DOHH2 (cell line): Measurements from ENCODE around the gene CD47.

Experiments
- EZH2phosphoT487 ChIP-seq: fragments of 200-600 bp; sonication (generic); IDR thresholded peaks from 2 replicates; pipeline ENCODE4 v1.6.1; 2017; ENCODE audit warnings: borderline replicate concordance, mild to moderate bottlenecking, antibody characterized with exemption, low read length, moderate library complexity, mixed read lengths
- TF ChIP-seq, protein P1 (sequence below): fragments of 200-600 bp; sonication (generic); IDR thresholded peaks from one replicate; pipeline ENCODE4 v1.5.1; 2014; ENCODE audit warnings: antibody characterized with exemption, mild to moderate bottlenecking, low read depth, low read length; ENCODE audit not compliant: poor library complexity, severe bottlenecking

DNA sequence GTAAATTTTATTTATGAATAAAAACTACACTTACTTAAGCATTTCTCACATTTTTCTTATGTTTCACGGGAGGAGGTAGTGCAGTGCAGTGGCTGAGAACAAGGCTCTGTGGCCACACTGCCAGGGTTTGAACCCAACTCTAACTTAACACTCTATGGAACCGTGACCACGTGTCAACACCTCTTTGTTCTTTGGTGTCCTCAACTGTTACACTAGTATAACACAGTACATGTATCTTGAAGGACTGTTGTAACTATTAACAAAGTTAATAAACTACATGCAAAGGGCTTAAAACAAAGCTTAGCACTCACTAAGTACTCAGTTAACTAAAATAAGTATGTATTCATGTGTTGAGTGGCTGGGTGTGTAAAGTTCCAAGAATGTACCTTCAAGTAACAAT, 19.5 kb downstream of the CD47 start:
- TF ChIP-seq, protein P1, sequence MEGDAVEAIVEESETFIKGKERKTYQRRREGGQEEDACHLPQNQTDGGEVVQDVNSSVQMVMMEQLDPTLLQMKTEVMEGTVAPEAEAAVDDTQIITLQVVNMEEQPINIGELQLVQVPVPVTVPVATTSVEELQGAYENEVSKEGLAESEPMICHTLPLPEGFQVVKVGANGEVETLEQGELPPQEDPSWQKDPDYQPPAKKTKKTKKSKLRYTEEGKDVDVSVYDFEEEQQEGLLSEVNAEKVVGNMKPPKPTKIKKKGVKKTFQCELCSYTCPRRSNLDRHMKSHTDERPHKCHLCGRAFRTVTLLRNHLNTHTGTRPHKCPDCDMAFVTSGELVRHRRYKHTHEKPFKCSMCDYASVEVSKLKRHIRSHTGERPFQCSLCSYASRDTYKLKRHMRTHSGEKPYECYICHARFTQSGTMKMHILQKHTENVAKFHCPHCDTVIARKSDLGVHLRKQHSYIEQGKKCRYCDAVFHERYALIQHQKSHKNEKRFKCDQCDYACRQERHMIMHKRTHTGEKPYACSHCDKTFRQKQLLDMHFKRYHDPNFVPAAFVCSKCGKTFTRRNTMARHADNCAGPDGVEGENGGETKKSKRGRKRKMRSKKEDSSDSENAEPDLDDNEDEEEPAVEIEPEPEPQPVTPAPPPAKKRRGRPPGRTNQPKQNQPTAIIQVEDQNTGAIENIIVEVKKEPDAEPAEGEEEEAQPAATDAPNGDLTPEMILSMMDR = no peak
- no peak for TF ChIP-seq EZH2phosphoT487
